ENCODE results near the gene ARID1B.

DNA sequence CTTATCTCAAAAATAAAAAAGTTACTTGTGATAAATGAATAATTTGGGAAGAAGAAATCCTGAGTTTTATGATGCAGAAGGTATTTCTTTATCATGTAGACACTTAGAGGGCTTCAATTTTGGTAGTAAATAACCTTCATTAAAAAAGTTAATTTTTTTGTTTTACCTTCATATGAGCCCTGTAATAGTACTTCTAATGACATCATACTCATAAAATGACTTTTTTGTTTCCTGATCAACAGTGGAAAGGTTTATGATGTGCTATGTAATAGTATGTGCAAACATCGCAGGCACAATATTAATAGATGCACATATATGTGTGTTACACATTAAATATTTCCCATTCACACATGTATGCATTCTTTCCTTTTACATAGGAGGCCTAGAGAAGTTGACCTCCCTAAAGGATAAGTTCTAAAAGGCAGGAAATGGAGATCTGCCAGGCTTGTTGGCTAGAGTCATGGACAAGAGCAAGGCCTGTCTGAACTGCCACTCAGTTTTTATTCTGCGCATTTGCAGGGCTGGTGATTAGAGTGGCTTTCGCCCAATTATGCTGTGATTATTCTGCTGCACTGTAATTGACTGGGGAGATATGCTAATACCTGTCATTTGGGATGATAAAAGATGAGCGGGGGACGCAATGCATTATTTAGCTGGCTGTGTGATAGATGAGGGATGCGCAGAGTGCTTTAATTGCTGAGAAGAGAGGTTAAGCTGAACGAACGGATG lies 273.5 kb downstream of the ARID1B start:
- TF ChIP-seq, protein P1, sequence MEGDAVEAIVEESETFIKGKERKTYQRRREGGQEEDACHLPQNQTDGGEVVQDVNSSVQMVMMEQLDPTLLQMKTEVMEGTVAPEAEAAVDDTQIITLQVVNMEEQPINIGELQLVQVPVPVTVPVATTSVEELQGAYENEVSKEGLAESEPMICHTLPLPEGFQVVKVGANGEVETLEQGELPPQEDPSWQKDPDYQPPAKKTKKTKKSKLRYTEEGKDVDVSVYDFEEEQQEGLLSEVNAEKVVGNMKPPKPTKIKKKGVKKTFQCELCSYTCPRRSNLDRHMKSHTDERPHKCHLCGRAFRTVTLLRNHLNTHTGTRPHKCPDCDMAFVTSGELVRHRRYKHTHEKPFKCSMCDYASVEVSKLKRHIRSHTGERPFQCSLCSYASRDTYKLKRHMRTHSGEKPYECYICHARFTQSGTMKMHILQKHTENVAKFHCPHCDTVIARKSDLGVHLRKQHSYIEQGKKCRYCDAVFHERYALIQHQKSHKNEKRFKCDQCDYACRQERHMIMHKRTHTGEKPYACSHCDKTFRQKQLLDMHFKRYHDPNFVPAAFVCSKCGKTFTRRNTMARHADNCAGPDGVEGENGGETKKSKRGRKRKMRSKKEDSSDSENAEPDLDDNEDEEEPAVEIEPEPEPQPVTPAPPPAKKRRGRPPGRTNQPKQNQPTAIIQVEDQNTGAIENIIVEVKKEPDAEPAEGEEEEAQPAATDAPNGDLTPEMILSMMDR (conservative IDR thresholded peaks at IDR 0.05) = no peak
- no peak for TF ChIP-seq ZFX (IDR thresholded peaks at IDR 0.05)
